Neural progenitor cell (in vitro differentiated cells): Measurements from ENCODE around the gene SCCPDH.

Experiments used
- EZH2 ChIP-seq: fragments of 200-600 bp; sonication (generic); IDR thresholded peaks from 2 replicates; pipeline ENCODE4 v1.6.1; 2017; ENCODE audit warnings: antibody characterized with exemption, mild to moderate bottlenecking, moderate library complexity
- TF ChIP-seq, protein P1 (sequence below): fragments of 200-600 bp; sonication (generic); IDR thresholded peaks from 2 replicates; pipeline ENCODE4 v1.5.1; 2017; ENCODE audit warnings: antibody characterized with exemption, mild to moderate bottlenecking

DNA sequence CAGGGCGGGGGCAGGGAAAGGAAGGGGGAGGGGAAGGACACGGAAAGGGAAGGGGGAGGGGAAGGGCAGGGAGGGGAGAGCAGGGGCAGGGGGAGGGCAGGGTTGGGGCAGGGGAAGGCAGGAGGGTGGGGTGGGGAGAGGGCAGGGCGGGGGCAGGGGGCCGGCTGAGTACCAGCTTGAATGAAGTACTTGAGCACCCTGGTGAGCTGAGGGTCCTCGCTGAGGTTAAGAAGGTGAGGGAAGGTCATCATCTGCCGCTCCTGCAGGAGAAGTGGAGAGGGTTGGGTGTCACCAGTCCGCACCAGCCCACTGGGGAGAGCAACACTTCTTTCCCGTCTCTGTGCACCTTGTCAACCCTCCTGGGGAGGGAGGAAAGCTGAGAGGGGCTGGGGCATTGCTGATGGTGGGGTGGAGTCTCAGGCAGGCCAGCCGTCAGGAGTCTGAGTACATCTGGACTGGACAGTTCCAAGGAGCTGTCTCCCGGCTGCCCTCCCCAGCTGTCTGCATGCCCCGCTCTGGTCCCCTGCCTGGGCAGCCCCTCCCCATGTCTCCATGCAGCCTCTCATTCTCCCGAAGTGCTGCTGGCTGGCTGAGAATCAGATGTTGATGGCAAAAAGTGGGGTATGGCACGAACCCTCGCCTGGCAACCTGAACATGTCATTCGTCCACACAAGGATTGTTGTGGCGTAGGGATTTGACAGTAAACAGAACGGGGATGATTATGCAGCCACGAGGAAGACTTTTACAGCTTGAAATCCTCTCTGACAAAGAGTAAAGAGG, 70.0 kb downstream of the SCCPDH start:
- TF ChIP-seq, protein P1, sequence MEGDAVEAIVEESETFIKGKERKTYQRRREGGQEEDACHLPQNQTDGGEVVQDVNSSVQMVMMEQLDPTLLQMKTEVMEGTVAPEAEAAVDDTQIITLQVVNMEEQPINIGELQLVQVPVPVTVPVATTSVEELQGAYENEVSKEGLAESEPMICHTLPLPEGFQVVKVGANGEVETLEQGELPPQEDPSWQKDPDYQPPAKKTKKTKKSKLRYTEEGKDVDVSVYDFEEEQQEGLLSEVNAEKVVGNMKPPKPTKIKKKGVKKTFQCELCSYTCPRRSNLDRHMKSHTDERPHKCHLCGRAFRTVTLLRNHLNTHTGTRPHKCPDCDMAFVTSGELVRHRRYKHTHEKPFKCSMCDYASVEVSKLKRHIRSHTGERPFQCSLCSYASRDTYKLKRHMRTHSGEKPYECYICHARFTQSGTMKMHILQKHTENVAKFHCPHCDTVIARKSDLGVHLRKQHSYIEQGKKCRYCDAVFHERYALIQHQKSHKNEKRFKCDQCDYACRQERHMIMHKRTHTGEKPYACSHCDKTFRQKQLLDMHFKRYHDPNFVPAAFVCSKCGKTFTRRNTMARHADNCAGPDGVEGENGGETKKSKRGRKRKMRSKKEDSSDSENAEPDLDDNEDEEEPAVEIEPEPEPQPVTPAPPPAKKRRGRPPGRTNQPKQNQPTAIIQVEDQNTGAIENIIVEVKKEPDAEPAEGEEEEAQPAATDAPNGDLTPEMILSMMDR, result no peak
- TF ChIP-seq EZH2, result no peak
